ENCODE results near the gene EMC1.

GRCh38 chr1:19205403-19205802, 45.9 kb downstream of the EMC1 start:
- TF ChIP-seq EGR1 (IDR thresholded peaks at IDR 0.05) (no peak), TAF1 (IDR thresholded peaks at IDR 0.05; ENCODE audit: low read depth) (no peak), CEBPB (IDR thresholded peaks at IDR 0.05) (no peak), EP300 (IDR thresholded peaks at IDR 0.05; ENCODE audit: borderline replicate concordance) (no peak), MAX (IDR thresholded peaks at IDR 0.05) (no peak), REST (IDR thresholded peaks at IDR 0.05; ENCODE audit: low read depth) (no peak), RAD21 (IDR thresholded peaks at IDR 0.05; ENCODE audit: low read depth) (no peak), FOXM1 (IDR thresholded peaks at IDR 0.05; ENCODE audit: borderline replicate concordance, low read depth) (no peak), USF1 (IDR thresholded peaks at IDR 0.05) (no peak), YY1 (IDR thresholded peaks at IDR 0.05; ENCODE audit: low read depth) (no peak), TEAD4 (IDR thresholded peaks at IDR 0.05) (no peak), TCF12 (IDR thresholded peaks at IDR 0.05; ENCODE audit: low read depth) (no peak)
